ENCODE measurements around the gene CCR5.

CCR5 gene

GRCh38 chr3:46335541-46335940 lies 35.2 kb upstream of the CCR5 start:
- Histone ChIP-seq H3K79me2 (ENCODE audit: insufficient read depth, low read length) (no peaks in the 10 kb centered on the region), H4K20me1 (ENCODE audit: insufficient read depth, low read length) (no peaks in the 10 kb centered on the region), H3K9me2 (ENCODE audit: low read depth, low read length) (no peaks in the 10 kb centered on the region), H3K27me3 (ENCODE audit: insufficient read depth, low read length) (no peaks in the 10 kb centered on the region), H3K4me2 (ENCODE audit: low read length) (no peak overlapping the region), H3K9ac (ENCODE audit: low read length) (no peak overlapping the region), H2AFZ (ENCODE audit: low read length) (no peak overlapping the region), H3K27ac (ENCODE audit: low read depth, low read length, poor library complexity, severe bottlenecking) (no peak overlapping the region), H3K36me3 (ENCODE audit: insufficient read depth, low read length) (no peaks in the 10 kb centered on the region), H3K4me1 (ENCODE audit: insufficient read depth, low read length, severe bottlenecking) (no peaks in the 10 kb centered on the region), H3K9me3 (ENCODE audit: low read length) (peaks cover 6% of the 10 kb centered on the region; the same call in 1 of the 2 replicates), H3K4me3 (ENCODE audit: low read depth, low read length, poor library complexity, severe bottlenecking) (no peak overlapping the region), H3F3A (ENCODE audit: insufficient read depth, low read length) (no peaks in the 10 kb centered on the region)
- TF ChIP-seq, protein P1, sequence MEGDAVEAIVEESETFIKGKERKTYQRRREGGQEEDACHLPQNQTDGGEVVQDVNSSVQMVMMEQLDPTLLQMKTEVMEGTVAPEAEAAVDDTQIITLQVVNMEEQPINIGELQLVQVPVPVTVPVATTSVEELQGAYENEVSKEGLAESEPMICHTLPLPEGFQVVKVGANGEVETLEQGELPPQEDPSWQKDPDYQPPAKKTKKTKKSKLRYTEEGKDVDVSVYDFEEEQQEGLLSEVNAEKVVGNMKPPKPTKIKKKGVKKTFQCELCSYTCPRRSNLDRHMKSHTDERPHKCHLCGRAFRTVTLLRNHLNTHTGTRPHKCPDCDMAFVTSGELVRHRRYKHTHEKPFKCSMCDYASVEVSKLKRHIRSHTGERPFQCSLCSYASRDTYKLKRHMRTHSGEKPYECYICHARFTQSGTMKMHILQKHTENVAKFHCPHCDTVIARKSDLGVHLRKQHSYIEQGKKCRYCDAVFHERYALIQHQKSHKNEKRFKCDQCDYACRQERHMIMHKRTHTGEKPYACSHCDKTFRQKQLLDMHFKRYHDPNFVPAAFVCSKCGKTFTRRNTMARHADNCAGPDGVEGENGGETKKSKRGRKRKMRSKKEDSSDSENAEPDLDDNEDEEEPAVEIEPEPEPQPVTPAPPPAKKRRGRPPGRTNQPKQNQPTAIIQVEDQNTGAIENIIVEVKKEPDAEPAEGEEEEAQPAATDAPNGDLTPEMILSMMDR (IDR thresholded peaks at IDR 0.05; ENCODE audit: low read length) = no peak
- no peak for TF ChIP-seq EZH2 (IDR thresholded peaks at IDR 0.05; ENCODE audit: borderline replicate concordance, low read length)

DNA sequence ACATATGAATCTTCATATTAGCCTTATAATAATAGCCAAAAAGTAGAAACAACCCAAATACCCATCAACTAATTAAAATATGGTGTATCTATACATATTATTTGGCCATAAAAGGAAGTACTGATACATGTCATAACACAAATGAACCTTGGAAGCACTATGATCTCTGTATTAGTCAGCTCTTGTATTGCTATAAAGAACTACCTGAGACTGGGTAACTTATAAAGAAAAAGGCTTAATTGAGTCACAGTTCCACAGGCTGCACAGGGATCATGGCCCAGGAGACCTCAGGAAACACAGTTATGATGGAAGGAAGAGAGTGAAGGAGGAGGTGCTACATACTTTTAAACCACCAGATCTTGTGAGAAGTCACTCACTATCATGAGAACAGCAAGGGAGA lies 32.8 kb upstream of the CCR5 start:
- no peaks in the 10 kb centered on the region for H3K9me2 ChIP-seq (ENCODE audit: low read depth, low read length)
- H3K4me3 ChIP-seq (ENCODE audit: low read depth, low read length, poor library complexity, severe bottlenecking) = no peak overlapping the region
- no peaks in the 10 kb centered on the region for H3F3A ChIP-seq (ENCODE audit: insufficient read depth, low read length)
- TF ChIP-seq, protein P1 (IDR thresholded peaks at IDR 0.05; ENCODE audit: low read length) = no peak
- TF ChIP-seq EZH2 (IDR thresholded peaks at IDR 0.05; ENCODE audit: borderline replicate concordance, low read length) = no peak
- no peaks in the 10 kb centered on the region for H3K4me1 ChIP-seq (ENCODE audit: insufficient read depth, low read length, severe bottlenecking)
- no peak overlapping the region for H3K9ac ChIP-seq (ENCODE audit: low read length)
- no peaks in the 10 kb centered on the region for H3K79me2 ChIP-seq (ENCODE audit: insufficient read depth, low read length)
- H2AFZ ChIP-seq (ENCODE audit: low read length) = no peak overlapping the region
- no peaks in the 10 kb centered on the region for H3K36me3 ChIP-seq (ENCODE audit: insufficient read depth, low read length)
- peaks cover 6% of the 10 kb centered on the region; the same call in 1 of the 2 replicates for H3K9me3 ChIP-seq (ENCODE audit: low read length)
- H3K27ac ChIP-seq (ENCODE audit: low read depth, low read length, poor library complexity, severe bottlenecking) = no peak overlapping the region
- no peak overlapping the region for H3K4me2 ChIP-seq (ENCODE audit: low read length)
- H4K20me1 ChIP-seq (ENCODE audit: insufficient read depth, low read length) = no peaks in the 10 kb centered on the region
- no peaks in the 10 kb centered on the region for H3K27me3 ChIP-seq (ENCODE audit: insufficient read depth, low read length)

GRCh38 chr3:46338840-46339239 lies 31.9 kb upstream of the CCR5 start:
- Histone ChIP-seq H3K9me3 (ENCODE audit: low read length) (peaks cover 6% of the 10 kb centered on the region; the same call in 1 of the 2 replicates), H3K4me3 (ENCODE audit: low read depth, low read length, poor library complexity, severe bottlenecking) (no peak overlapping the region), H3K4me1 (ENCODE audit: insufficient read depth, low read length, severe bottlenecking) (no peaks in the 10 kb centered on the region)

More at GRCh38 chr3:46338840-46339239, 31.9 kb upstream of the CCR5 start:
- Histone ChIP-seq H3K27me3 (ENCODE audit: insufficient read depth, low read length) (no peaks in the 10 kb centered on the region), H3K27ac (ENCODE audit: low read depth, low read length, poor library complexity, severe bottlenecking) (no peak overlapping the region), H3K79me2 (ENCODE audit: insufficient read depth, low read length) (no peaks in the 10 kb centered on the region), H4K20me1 (ENCODE audit: insufficient read depth, low read length) (no peaks in the 10 kb centered on the region), H3K36me3 (ENCODE audit: insufficient read depth, low read length) (no peaks in the 10 kb centered on the region), H3K9me2 (ENCODE audit: low read depth, low read length) (no peaks in the 10 kb centered on the region), H2AFZ (ENCODE audit: low read length) (no peak overlapping the region), H3K9ac (ENCODE audit: low read length) (no peak overlapping the region), H3F3A (ENCODE audit: insufficient read depth, low read length) (no peaks in the 10 kb centered on the region), H3K4me2 (ENCODE audit: low read length) (no peak overlapping the region)
- no peak for TF ChIP-seq EZH2 (IDR thresholded peaks at IDR 0.05; ENCODE audit: borderline replicate concordance, low read length)
- TF ChIP-seq, protein P1 (IDR thresholded peaks at IDR 0.05; ENCODE audit: low read length) = no peak
